GM19397 (cell line): ENCODE measurements around the gene CAPN5.
"Not testable (repeated sequence)": the region's sequence is repeated elsewhere in the genome, so short reads cannot be mapped to it uniquely, and the experiment has no call there.

Source experiments
- ATAC-seq: cut with Tn5 transposase; IDR thresholded peaks from one replicate; pipeline ENCODE4 v1.9.1; 2021; ENCODE audit warnings: mild to moderate bottlenecking, moderate library complexity; ENCODE audit not compliant: unreplicated experiment

Gene CAPN5

DNA sequence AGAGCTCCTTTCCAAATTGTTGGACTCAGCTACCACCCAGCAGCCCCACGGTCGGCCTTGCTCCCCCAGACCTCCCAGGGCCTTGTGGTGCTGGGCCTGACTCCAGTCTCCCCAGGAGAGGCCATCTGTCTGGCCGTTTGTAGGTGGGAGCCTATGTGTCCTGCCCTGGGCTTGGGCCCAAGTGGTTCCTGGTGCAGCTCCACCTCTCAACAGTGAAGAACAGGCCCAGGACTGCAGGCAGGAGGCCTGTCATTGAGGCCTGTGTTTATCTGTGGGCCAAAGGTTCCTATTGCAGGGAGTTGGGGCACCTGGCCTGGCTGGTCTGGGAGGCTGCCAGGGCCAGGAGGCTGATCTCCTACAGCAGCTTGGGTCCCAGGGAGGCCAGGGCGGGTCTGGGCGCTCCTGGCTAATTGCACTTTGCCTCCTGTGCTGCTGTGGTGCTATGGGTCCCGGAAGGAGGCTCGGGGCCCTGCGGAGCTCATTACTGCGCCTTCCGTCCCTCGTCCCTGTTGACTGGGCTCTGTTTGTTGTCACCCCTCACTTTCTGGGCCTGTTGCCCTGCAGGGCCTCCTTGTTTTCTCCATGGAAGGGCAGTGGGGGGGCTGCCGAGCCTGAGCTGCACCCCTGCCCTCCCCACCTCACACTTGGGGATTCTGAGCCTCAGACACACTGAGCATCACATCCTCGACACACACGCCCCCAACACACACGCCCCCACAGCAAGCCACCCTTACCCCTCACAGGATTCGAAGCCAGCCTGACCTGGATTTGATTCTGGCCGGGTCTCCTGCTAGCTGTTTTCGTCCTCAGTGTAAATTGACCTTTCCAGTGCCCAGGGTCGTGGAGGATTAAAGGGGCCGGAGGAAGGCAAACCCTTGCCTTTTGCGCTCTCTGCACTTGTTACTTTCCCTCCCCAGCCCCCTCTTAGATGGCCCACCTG, 29.1 kb downstream of the CAPN5 start:
- no peak for ATAC-seq

DNA sequence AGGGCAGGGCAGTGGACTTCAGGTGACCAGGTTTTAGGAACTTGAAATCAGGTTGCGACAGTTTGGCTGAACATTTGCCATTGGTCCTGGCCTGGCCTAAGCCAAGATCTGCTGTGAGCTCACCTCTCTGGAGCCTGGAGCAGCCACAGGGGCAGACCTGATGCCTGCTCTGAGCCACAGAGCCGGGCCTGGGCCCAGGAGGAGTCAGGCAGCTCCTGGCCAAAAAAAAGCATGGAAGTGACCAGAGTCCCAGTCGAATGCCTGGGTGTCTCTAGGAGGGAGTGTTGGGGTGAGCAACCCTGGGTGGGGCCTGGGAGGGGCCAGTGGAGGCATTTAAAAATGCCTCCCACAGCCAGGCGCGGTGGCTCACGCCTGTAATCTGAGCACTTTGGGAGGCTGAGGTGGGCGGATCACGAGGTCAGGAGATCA, 29.8 kb downstream of the CAPN5 start:
- no peak for ATAC-seq

GRCh38 chr11:77097180-77097579, 30.4 kb downstream of the CAPN5 start:
- not testable (repeated sequence) for ATAC-seq

DNA sequence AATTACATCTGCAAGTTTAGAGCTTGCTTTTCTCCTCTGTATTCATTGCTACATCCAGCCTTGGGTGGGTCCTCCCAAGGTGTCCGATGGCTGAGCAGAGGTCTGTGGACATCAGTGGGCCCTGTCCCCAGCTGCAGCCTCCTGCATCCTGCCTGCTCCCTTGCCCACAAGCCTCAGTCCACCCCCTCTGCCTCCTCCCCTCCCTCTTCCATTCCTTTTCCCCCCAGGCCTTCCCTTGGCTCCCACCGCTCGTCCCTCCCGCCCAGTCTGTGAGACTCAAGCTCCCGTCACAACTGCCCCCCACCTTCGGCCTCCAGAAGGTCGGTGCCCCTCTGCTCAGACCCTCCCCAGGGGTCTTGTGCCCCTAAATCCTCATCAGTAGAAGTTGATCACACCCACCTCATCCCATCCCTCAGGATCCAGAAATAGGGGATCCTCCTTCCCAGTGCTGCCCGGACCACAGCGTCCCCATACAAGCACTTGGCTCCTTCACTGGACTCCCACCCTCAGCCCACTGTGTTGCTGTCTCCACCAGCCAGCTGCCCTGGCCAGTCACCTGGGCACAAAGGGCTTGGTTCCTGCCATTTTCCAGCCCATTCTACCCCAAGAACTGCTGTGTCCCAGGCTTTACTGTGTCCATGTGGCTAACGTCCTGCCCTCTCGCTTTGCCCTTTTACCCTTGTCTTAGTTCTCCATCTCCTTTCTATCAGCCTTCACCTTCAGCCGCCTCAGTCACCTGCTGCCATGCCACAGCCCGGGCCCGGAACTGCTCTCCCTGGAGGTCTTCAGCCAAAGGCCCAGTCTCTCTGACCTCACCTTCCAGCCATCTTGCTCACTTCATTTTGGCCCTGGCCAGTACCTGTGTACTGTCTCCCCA, 33.6 kb downstream of the CAPN5 start:
- ATAC-seq = no peak

- no peak for ATAC-seq
Observed at GRCh38 chr11:77101043-77101537, 34.3 kb downstream of the CAPN5 start.

DNA sequence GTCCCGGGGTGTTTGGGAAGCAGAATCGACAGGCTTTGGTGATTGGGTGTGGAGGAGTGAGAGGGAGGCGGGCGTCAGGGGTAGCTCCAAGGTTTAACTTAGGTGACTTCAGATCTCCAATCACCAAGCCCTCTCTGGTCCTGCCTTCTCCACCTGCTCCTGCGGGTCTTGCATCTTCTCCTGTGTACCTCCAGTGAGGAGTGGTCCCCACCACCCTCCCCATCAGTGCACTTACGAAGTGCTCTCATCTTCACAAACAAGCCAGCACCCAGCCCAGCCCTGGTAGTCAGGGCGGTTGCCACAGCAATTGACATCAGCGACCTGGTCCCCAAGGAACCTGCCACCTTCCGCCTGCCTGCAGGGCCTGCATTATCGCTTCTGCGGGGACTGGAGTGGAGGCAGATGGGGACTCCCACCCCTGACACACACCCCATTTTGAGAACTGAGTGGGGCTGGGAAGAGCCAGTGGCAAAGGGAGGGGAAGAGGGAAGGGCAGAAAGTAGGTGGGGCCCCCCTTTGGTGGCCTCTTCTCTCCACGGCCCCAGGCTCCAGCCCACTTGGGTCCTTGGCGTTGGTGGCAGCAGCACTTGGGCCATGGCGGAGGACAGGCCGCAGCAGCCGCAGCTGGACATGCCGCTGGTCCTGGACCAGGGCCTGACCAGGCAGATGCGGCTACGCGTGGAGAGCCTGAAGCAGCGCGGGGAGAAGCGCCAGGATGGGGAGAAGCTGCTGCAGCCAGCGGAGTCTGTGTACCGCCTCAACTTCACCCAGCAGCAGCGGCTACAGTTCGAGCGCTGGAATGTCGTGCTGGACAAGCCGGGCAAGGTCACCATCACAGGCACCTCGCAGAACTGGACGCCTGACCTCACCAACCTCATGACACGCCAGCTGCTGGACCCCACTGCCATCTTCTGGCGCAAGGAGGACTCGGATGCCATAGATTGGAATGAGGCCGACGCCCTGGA, 35.8 kb downstream of the CAPN5 start, which contains the start of gene OMP:
Gene OMP, plus strand, starts transcription at position 595 of the 965 bp plus-strand sequence. Its CDS starts 0 bp downstream, at position 595.
- no peak for ATAC-seq

- no peak for ATAC-seq
Observed at GRCh38 chr11:77103319-77103718, 36.5 kb downstream of the CAPN5 start.

- ATAC-seq = no peak
Observed at GRCh38 chr11:77104727-77105126, 38.0 kb downstream of the CAPN5 start.

GRCh38 chr11:77106321-77106720, 39.5 kb downstream of the CAPN5 start:
- ATAC-seq = no peak

- ATAC-seq = no peak
Observed at GRCh38 chr11:77106759-77107158, 40.0 kb downstream of the CAPN5 start.

GRCh38 chr11:77107950-77108349, 41.2 kb downstream of the CAPN5 start:
- no peak for ATAC-seq

DNA sequence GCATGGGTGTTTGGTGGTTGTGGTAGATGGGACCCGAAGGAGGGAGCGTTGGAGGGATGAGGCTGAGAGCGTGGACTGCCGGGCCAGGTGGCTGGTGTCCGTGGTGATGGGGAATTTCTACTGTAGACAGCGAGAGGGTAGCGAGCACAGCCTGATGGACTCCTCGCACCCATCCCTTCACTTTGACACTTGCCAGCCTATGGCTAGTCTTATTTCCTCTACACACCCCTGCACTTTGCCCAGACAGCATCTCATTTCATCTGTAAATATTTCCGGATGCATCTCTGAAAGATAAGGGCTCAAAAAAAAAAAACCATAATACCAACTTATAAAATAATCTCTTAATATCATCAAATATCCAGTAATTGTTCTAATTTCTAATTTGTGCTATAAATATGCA, 41.7 kb downstream of the CAPN5 start:
- ATAC-seq = no peak

- ATAC-seq = no peak
Observed at GRCh38 chr11:77109236-77110019, 42.7 kb downstream of the CAPN5 start.

- ATAC-seq = no peak
Observed at GRCh38 chr11:77110836-77111235, 44.1 kb downstream of the CAPN5 start.

DNA sequence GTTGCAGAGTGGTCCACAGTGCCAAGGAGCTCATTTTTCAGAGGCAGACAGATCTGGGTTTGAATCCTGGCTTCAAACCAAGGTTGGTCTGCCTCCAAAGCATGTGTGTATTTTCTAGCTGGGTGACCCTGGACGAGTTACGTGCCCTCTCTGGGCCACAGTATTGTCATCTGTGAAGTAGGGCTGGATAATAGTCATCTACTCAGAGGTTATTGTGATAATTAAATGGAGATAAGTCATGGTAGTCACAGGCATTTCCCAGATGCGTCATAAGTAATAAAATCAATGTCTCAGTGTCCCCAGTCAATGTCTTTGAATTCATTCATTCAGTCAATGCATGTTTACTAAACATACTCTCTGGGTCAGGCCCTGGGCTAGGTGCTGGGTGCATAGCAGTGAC, 44.5 kb downstream of the CAPN5 start:
- ATAC-seq = no peak

DNA sequence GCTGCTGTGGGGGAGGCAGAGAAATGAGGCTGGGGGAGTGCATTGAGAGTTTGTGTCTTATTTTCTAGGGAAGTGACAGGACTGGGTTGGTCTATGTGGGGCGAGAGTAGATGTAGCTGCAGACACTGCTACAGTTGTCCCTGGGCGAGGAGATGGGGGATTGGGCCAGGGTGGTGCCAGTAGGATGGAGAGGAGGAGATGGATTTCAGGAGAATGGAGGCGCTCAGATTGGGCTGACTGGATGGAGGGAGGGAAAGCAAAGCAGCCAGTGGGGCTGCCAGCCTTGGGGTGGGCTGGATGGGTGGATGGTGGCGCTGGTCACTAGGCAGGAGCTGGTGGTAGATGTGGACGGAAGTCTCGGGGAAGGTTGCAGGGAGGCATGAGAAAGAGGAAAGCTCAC, 45.2 kb downstream of the CAPN5 start:
- no peak for ATAC-seq

- no peak for ATAC-seq
Observed at GRCh38 chr11:77112641-77113381, 46.0 kb downstream of the CAPN5 start.

DNA sequence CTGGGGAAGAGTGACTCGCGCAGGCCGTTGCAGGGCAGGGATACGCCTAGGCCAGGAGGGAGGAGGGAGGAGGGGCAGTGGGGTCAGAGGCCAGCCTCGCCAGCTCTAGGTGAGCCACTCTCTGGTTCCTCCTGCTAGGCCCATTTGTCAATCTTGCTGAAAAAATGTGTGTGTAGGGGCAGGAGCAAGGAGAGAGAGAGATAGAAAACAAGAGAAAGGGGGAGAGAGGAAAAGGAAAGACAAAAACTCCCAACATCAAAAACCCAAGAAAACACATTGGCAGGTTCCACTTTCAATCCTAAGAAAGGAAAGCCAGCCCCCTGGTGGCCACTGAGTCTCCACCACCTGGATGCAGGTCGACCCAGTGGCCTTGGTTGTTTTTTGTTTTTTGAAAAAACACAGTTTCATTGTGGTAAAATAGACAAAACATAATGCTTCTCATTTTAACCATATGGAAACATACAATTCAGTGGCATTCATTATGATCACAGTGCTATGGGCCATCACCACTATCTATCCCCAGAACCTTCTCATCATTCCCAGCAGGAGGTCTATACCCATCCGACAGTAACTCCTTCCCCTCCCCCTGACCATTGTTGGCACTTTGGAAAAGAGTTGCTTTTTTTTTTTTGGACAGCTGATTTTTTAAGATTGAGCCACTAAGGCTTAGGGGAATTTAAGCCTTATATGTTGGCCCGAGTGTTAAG, 46.8 kb downstream of the CAPN5 start:
- ATAC-seq = no peak
